Left ventricle myocardium inferior (tissue), 1 donor: ENCODE results near the gene GPR149. TPM values are rescaled to one million over a fixed set of nuclear protein-coding genes. Genes with fewer than 3 reads are reported as not detected.

Experiments used
- DNase-seq: peaks from one replicate; pipeline ENCODE4 v3.0.0-alpha.2; 2020
- H3K27ac ChIP-seq: fragments of 200-600 bp; replicated peaks from 2 replicates; pipeline ENCODE4 v1.8.0; 2021
- H3K27me3 ChIP-seq: fragments of 200-600 bp; 2 replicates; pipeline ENCODE4 v1.8.0; 2021; ENCODE audit warnings: low read depth
- H3K36me3 ChIP-seq: fragments of 200-600 bp; 2 replicates; pipeline ENCODE4 v1.8.0; 2021
- H3K4me1 ChIP-seq: fragments of 200-600 bp; 2 replicates; pipeline ENCODE4 v1.8.0; 2021
- H3K4me3 ChIP-seq: fragments of 200-600 bp; 2 replicates; pipeline ENCODE4 v1.8.0; 2021; ENCODE audit warnings: mild to moderate bottlenecking, moderate library complexity
- H3K9me3 ChIP-seq: fragments of 200-600 bp; replicated peaks from 2 replicates; pipeline ENCODE4 v1.8.0; 2021
- intact Hi-C: fragments of 100-400 bp; cut with micrococcal nuclease; formaldehyde crosslinking; loops from one replicate; pipeline ENCODE4 v1.11.0; 2022
- total RNA-seq: library from RNA; stranded (reverse); fragmentation: NEBNext Ultra II Directional; extraction: Animal tissue kit (Norgen Biotek cat#: 25700); gene quantifications from one replicate; pipeline ENCODE4 v1.2.1, GENCODE V29; 2021
- TF ChIP-seq, protein P1 (sequence below): fragments of 200-600 bp; IDR thresholded peaks from 2 replicates; pipeline ENCODE4 v1.8.0; 2021; ENCODE audit warnings: antibody characterized with exemption, mild to moderate bottlenecking, borderline replicate concordance
- donor health status: DM: no; HTN: yes; CAD: no; lungs with severe emphysema.

Gene GPR149
- total RNA-seq, 1 donor from 2014 or later: not detected

DNA sequence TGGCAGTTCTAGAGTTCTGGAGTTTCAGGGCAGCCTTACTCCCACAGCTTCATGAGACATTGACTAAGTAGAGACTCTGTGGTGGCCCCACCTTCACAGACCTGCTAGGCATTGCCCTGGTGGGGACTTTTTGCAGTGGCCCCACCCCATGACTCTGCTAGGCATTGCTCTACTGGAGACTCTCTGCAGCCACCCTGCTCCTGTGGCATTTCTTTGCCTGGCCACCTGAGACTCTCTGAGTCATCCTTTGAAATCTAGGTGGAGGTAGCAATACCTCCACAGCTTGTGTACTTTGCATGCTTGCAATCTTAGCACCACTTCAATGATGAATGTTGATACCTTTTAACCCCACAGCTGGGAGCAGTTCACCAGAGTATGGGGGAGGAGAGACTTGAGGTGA lies 65.1 kb downstream of the GPR149 start:
- no peaks in the 10 kb centered on the region for H3K36me3 ChIP-seq

DNA sequence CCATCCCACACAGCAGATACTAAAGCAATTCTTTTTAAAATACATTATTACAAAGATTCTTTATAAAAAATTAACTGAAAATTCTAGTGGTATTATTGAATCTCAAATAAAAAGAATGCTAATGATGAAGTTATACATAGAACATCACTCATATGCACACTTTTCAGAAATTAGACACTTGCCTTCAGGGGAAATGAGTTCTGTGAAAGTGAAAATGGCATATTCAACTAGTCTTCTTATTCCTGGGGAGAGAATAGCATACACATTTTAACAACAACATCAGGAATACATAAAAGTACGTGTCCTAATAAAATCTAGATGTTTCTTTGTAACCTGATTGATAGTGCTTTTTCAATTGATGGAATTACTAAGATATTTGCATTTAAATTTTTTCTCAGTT lies 68.9 kb downstream of the GPR149 start:
- peaks cover 19% of the 10 kb centered on the region for H3K9me3 ChIP-seq
- H3K36me3 ChIP-seq: no peaks in the 10 kb centered on the region
- H3K27ac ChIP-seq: no peak overlapping the region
- no peaks in the 10 kb centered on the region for H3K27me3 ChIP-seq
- H3K4me1 ChIP-seq: no peaks in the 10 kb centered on the region
- DNase-seq: no peak
- H3K4me3 ChIP-seq: no peak overlapping the region
- intact Hi-C loops: no loop called here
- TF ChIP-seq, protein P1, sequence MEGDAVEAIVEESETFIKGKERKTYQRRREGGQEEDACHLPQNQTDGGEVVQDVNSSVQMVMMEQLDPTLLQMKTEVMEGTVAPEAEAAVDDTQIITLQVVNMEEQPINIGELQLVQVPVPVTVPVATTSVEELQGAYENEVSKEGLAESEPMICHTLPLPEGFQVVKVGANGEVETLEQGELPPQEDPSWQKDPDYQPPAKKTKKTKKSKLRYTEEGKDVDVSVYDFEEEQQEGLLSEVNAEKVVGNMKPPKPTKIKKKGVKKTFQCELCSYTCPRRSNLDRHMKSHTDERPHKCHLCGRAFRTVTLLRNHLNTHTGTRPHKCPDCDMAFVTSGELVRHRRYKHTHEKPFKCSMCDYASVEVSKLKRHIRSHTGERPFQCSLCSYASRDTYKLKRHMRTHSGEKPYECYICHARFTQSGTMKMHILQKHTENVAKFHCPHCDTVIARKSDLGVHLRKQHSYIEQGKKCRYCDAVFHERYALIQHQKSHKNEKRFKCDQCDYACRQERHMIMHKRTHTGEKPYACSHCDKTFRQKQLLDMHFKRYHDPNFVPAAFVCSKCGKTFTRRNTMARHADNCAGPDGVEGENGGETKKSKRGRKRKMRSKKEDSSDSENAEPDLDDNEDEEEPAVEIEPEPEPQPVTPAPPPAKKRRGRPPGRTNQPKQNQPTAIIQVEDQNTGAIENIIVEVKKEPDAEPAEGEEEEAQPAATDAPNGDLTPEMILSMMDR: no peak

More for the DNA sequence above, 65.1 kb downstream of the GPR149 start:
- no peak overlapping the region for H3K27ac ChIP-seq
- TF ChIP-seq, protein P1: no peak
- no peaks in the 10 kb centered on the region for H3K4me1 ChIP-seq
- H3K9me3 ChIP-seq: peaks cover 19% of the 10 kb centered on the region
- no peak overlapping the region for H3K4me3 ChIP-seq
- intact Hi-C loops: no loop called here
- H3K27me3 ChIP-seq: no peaks in the 10 kb centered on the region
- no peak for DNase-seq

DNA sequence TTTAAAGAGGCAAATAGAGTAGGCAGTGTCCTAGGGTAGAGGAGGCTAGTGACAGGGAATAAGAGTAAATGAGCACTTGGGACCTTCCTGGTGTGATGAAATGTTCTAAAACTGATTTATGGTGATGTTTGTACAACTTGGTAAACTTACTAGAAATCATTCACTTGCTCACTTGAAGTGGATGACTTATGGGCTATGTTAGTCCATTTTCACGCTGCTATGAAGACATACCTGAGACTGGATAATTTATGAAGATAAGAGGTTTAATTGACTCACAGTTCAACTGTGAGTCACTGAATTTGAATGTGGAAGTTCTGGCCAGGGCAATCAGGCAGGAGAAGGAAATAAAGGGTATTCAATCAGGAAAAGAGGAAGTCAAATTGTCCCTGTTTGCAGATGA lies 74.0 kb downstream of the GPR149 start:
- DNase-seq: no peak
- intact Hi-C loops: no loop called here
- no peaks in the 10 kb centered on the region for H3K36me3 ChIP-seq
- no peak overlapping the region for H3K27ac ChIP-seq
- H3K27me3 ChIP-seq: no peaks in the 10 kb centered on the region
- no peaks in the 10 kb centered on the region for H3K9me3 ChIP-seq
- no peak overlapping the region for H3K4me3 ChIP-seq
- no peaks in the 10 kb centered on the region for H3K4me1 ChIP-seq
- TF ChIP-seq, protein P1: no peak

DNA sequence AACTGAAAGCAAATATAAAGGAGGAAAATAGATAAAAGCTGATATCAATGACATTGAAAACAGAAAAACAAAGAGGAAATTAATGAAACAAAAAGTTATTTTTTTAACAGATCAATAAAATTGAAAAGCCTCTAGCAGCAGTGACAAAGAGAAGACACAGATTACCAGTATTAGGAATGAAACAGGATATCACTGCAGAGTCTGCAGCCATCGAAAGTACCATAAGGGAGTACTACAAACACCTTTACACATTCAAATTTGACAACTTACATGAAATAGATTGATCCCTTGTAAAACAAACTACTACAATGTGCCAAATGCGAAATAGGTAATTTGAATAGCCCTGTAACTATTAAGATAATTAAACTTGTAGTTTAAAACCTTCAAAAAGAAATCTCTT lies 80.8 kb downstream of the GPR149 start:
- intact Hi-C loops: no loop called here
- TF ChIP-seq, protein P1: no peak
- H3K27ac ChIP-seq: no peak overlapping the region
- no peaks in the 10 kb centered on the region for H3K9me3 ChIP-seq
- no peaks in the 10 kb centered on the region for H3K4me1 ChIP-seq
- H3K4me3 ChIP-seq: no peak overlapping the region
- peaks cover 18% of the 10 kb centered on the region for H3K27me3 ChIP-seq
- H3K36me3 ChIP-seq: no peaks in the 10 kb centered on the region
- DNase-seq: no peak

DNA sequence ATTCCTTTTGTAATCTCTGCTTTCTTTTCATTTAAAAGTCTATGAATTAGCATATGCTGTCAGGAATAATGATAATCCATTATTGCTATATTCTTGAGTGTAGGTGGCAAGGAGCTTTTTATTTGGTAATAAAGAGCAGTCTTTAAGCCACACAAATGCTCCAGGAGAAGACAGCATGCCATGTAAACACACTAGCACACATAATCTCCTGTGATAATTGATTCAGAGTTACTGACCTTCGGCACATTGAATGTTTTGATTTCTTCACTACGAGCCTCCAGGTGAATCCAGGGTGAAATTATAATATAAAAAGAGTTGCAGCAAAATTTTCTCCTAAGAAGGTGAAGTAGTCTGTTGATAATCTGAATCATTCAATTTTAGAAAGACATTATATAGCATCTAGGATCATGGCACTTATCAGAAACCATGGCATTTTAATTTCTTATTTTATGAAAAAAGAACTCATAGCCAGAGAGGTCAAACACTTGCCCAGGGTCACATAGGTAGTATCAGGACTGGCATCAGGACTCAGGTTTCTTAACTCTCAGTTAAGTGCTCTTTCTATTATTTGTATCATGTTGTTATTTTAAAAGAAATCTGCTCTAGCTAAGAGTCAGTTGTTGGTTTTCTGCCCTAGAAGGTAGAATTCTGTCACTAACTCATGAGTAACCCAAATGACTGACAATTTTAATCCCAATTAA lies 84.4 kb downstream of the GPR149 start:
- TF ChIP-seq, protein P1: no peak
- H3K4me1 ChIP-seq: no peaks in the 10 kb centered on the region
- no peak overlapping the region for H3K27ac ChIP-seq
- H3K4me3 ChIP-seq: no peak overlapping the region
- H3K9me3 ChIP-seq: no peaks in the 10 kb centered on the region
- H3K36me3 ChIP-seq: no peaks in the 10 kb centered on the region
- DNase-seq: no peak
- H3K27me3 ChIP-seq: peaks cover 18% of the 10 kb centered on the region
- intact Hi-C loops: no loop called here
